HG03565 (cell line): Measurements from ENCODE around the gene KRT3.

Source experiments
- ATAC-seq: cut with Tn5 transposase; IDR thresholded peaks from one replicate; pipeline ENCODE4 v1.9.1; 2021; ENCODE audit warnings: mild to moderate bottlenecking, moderate library complexity; ENCODE audit not compliant: unreplicated experiment

Gene KRT3

GRCh38 chr12:52741375-52742195, 54.3 kb downstream of the KRT3 start:
- no peak for ATAC-seq

GRCh38 chr12:52740584-52740983, 55.3 kb downstream of the KRT3 start:
- no peak for ATAC-seq

- ATAC-seq: no peak
Measured at GRCh38 chr12:52739963-52740362, 56.0 kb downstream of the KRT3 start.
